Measurements from ENCODE around the gene ZFAND2A.
"Not testable (repeated sequence)": the region's sequence is repeated elsewhere in the genome, so short reads cannot be mapped to it uniquely, and the experiment has no call there.

The ZFAND2A gene

GRCh38 chr7:1159891-1160669 lies at the start of gene ZFAND2A:
Gene ZFAND2A, minus strand, starts transcription at chr7:1160196. Its CDS starts 1,984 bp downstream, at chr7:1158212.
- peak; percentile 98 for DNase-seq

DNA sequence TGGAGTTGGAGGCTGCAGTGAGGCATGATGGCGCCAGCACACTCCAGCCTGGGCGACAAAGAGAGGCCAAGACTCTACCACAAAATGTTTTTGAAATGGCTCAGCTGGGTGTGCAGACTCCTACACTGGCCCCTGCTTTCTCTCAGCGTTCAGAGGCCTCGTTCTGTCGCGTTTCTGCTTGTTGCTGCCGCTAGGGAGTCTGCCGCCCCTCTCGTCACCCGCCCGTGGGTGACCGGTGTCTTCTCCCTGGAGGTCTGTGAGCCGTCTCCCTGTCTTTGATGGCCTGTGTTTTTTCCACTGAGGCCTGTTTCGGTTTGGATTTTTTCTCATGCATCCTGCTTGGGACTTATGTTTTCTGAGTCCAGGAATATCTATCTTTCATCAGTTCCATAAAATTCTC lies 49.1 kb upstream of the ZFAND2A start:
- no peak for DNase-seq

DNA sequence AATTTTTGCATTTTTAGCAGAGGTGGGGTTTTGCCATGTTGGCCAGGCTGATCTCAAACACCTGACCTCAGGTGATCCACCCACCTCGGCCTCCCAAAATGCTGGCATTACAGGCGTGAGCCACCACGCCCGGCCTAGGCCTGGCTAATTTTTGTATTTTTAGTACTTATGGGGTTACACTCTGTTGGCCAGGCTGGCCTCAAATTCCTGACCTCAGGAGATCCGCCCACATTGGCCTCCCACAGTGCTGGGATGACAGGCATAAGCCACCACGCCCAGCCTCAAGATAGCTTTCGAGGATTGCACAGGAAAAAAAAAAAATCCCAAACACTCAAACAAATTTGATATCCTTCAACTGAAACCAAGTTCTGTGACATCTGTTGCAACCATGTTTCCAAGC lies 45.7 kb upstream of the ZFAND2A start:
- not testable (repeated sequence) for DNase-seq

- no peak for DNase-seq
Observed at GRCh38 chr7:1204460-1205140, 44.6 kb upstream of the ZFAND2A start.

- not testable (repeated sequence) for DNase-seq
Observed at GRCh38 chr7:1202914-1203313, 42.9 kb upstream of the ZFAND2A start.

DNA sequence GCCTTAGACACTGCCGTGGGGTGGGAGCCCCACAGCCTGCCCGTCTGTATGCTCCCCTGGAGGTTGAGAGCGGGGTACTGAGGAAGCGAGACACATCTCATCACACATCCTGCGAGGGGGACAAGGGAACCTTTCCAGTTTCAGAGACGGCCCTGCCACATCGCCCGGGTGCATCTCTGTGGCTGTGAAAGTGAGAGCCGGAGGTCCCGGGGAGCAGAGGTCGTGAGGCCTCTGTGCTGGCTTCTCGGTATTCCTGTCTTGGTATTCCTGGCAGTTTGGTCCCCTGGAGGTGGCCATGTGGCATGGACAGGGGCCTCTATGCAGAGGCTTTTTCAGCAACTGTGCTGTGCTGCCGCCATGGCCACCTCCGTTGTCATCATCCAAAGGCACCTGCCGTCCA lies 41.9 kb upstream of the ZFAND2A start:
- DNase-seq: no peak

- DNase-seq: no peak
Observed at GRCh38 chr7:1200045-1200444, 40.0 kb upstream of the ZFAND2A start.

DNA sequence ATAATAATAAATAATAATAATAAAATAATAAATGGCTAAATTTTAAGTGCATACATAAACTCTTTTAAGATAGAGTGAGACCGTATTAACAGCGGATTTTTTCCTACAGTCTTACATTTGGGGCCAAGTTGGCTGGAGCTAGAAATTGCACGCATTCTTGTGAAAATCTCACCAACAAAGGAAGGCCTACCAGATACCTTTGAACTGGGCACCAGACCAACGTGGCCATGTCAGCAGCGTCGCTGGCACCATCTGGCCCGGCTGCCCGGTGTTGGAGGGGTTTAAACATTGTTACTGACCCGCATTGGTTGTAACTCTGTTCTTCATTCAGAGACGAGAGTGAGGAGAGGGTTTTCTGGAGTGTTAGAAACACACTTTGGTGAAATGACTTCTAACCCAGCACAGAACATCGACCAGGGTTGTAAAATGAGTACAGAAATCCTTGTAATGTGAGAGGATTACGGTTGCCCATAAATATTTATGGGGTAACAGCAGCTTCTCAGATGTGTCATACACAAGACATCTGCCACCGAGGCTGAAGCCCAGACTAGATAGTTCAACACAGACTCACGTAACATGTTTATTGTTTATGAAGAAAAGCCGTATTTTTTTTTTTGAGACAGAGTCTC lies 38.1 kb upstream of the ZFAND2A start:
- no peak for DNase-seq

DNA sequence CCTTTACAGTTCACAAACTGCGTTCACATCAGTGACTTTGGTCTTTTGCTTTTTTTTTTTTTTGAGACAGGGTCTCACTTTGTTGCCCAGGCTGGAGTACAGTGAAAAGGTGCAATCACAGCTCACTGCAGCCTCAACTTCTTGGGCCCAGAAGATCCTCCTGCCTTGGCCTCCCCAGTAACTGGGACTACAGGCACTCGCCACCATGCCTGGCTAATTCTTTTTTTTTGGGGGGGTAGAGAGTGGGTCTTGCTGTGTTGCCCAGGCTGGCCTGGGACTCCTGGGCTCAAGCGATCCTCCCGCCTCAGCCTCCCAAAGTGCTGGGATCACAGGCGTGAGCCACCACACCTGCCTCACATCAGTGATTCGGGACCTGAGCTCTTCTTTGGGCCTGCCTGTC lies 37.0 kb upstream of the ZFAND2A start:
- no peak for DNase-seq

GRCh38 chr7:1196441-1196840 lies 36.4 kb upstream of the ZFAND2A start:
- not testable (repeated sequence) for DNase-seq

GRCh38 chr7:1193593-1194424 lies 33.8 kb upstream of the ZFAND2A start:
- DNase-seq: peak in 1 of 2 donors; percentile 21

DNA sequence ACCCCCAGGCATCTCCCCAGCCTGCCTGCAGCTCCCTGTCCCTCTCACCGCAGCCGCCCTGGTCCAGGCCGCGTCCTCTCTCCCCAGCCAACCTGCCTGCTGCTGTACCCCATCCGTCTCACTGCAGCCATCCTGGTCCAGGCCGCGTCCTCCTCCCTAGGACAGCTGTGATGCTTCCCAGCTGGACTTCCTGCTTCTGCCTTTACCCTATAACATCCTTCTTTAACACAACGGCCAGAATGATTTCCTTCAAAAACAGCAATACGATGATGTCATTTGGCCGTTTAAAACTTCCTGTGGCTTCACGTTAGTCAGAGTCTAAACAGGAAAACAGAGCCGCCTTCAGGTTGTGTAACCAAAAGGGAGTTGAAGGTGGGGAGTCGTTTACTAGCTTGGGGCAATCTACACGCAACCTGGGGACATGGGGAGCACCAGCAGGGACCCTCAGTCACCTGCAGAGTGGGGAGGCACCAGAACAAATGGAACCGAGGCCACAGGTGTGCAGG lies 32.2 kb upstream of the ZFAND2A start:
- peak in 1 of 2 donors; percentile 20 for DNase-seq

- DNase-seq: no peak
Observed at GRCh38 chr7:1189986-1190772, 30.2 kb upstream of the ZFAND2A start.

GRCh38 chr7:1188720-1189294 lies 28.8 kb upstream of the ZFAND2A start:
- no peak for DNase-seq

- no peak for DNase-seq
Observed at GRCh38 chr7:1187127-1187526, 27.1 kb upstream of the ZFAND2A start.

DNA sequence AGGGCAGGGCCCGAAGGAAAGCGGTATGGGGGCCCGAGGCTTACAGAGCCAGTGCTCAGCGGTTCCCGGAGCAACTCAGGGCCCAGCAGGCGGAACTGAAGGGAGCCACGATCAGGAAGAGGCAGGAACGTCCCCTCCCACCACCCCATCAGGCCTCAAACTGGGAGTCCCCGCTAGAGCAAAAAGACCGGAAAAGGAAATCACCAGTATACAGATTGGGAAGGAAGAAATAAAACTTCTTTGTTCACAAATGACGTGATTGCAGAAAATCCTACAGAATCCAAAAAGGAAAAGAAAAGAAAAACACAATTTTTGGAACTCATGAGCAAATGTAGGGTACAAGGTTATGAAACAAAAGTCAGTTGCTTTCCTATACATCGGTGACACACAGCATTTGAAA lies 21.6 kb upstream of the ZFAND2A start:
- no peak for DNase-seq

DNA sequence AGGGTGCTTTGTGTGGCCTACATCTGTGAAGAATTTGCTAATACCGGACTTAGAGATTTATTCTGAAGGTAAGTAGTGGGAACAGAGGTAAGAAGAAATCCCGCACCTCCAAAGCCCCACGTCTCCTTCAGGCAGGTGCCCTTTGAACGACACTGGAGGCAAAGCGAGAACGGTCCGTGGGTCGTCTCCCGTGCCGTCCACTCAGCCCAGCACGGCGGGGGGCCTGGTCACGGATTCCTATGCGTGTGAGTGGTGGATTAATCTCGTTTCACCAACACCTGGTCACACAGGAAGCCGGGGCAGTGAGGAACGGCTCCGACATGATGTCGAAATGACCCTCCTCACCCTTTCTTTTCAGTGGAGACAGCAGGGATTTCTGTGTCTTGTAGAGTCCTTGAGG lies 21.0 kb upstream of the ZFAND2A start:
- no peak for DNase-seq

DNA sequence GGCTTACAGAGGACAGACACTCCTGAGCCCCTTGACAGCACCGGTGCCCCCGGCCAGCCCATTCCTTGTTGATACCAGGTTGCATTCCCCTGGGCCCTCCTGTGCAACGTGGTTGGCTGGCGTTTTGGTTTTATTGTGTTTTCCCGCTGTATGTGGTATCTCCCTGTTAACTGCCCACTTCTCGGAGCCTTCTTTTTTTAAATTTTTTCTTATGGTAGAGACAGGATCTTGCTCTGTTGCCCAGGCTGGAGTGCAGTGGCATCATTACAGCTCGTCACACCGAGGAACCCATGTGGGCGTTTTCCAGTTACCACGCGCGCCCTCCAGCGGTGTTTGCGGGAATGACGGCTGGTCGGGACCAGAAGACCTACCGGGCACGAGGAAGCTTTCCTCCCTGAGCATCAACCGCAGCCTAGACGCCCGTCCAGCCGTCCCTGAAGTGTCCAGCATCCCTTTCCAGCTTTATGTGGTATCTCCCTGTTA lies 16.9 kb upstream of the ZFAND2A start:
- peak; percentile 72 to 78 for DNase-seq

- DNase-seq: peak; percentile 75
Observed at GRCh38 chr7:1175967-1176851, 16.2 kb upstream of the ZFAND2A start.

- DNase-seq: no peak
Observed at GRCh38 chr7:1175597-1175966, 15.6 kb upstream of the ZFAND2A start.
